ENCODE measurements around the gene SLC26A11. TPM values are rescaled to one million over a fixed set of nuclear protein-coding genes. Genes with fewer than 3 reads are reported as not detected.

Gene SLC26A11
- total and polyA plus RNA-seq, 12 donors, result 14.0 to 101 (median 50.5) TPM

- H3K27ac ChIP-seq, result peak overlapping the region; percentile 84 to 99 (median 98)
- peaks cover 23 to 42% of the 10 kb centered on the region in 2 donors for H3K4me1 ChIP-seq (replicated peaks in 1 of 2)
- TF ChIP-seq POLR2A (IDR thresholded peaks at IDR 0.05) (no peak), CTCF (IDR thresholded peaks at IDR 0.05) (no peak)
- H3K36me3 ChIP-seq (replicated peaks in 1 of 2), result peaks cover 0 to 10% of the 10 kb centered on the region in 2 donors
- 4 to 20% (median 6%) methylated on average over 7 to 45 of the region's 45 CpGs for WGBS, 4 donors
- no peaks in the 10 kb centered on the region for H3K27me3 ChIP-seq
- intact Hi-C loops (cut with DNase I), result no loop called here
- H3K4me3 ChIP-seq, result peak overlapping the region; percentile 63 to 97 (median 72)
- DNase-seq, result peak; percentile 51 to 77 (median 65)
- no peaks in the 10 kb centered on the region for H3K9me3 ChIP-seq (replicated peaks in 1 of 3)
Measured at GRCh38 chr17:80261159-80261894, 41.1 kb downstream of the SLC26A11 start.

GRCh38 chr17:80261895-80262279 lies 41.7 kb downstream of the SLC26A11 start:
- Histone ChIP-seq H3K36me3 (replicated peaks in 1 of 2) (peaks cover 0 to 14% of the 10 kb centered on the region in 2 donors), H3K9me3 (replicated peaks in 1 of 3) (no peaks in the 10 kb centered on the region), H3K27ac (peak overlapping the region; percentile 84 to 99 (median 98)), H3K27me3 (no peaks in the 10 kb centered on the region), H3K4me3 (peak overlapping the region in 2 of 4 donors; percentile 70 to 97), H3K4me1 (replicated peaks in 1 of 2) (peaks cover 23 to 42% of the 10 kb centered on the region in 2 donors)
- no peak for DNase-seq
- intact Hi-C loops (cut with DNase I), result no loop called here
- 45 to 63% (median 59%) methylated on average over 8 of the region's 8 CpGs for WGBS, 4 donors
- TF ChIP-seq POLR2A (IDR thresholded peaks at IDR 0.05) (no peak), CTCF (IDR thresholded peaks at IDR 0.05) (no peak)

- Histone ChIP-seq H3K27ac (peak overlapping the region; percentile 84 to 99 (median 98)), H3K27me3 (no peaks in the 10 kb centered on the region), H3K36me3 (replicated peaks in 1 of 2) (peaks cover 0 to 14% of the 10 kb centered on the region in 2 donors), H3K4me3 (peak overlapping the region in 2 of 4 donors; percentile 70 to 97), H3K4me1 (replicated peaks in 1 of 2) (peaks cover 23 to 42% of the 10 kb centered on the region in 2 donors), H3K9me3 (replicated peaks in 1 of 3) (no peaks in the 10 kb centered on the region)
- 39 to 44% (median 42%) methylated on average over 3 of the region's 3 CpGs; no CpG with 5 or more reads in 1 of the 4 donors for WGBS, 4 donors
- intact Hi-C loops (cut with DNase I), result no loop called here
- TF ChIP-seq CTCF (IDR thresholded peaks at IDR 0.05) (no peak), POLR2A (IDR thresholded peaks at IDR 0.05) (peak in 1 of 2 donors; percentile 5)
- DNase-seq, result no peak
Measured at GRCh38 chr17:80262291-80262690, 42.1 kb downstream of the SLC26A11 start.

- Histone ChIP-seq H3K4me1 (replicated peaks in 1 of 2) (peaks cover 23 to 42% of the 10 kb centered on the region in 2 donors), H3K4me3 (peak overlapping the region in 1 of 4 donors; percentile 97), H3K27ac (peak overlapping the region in 3 of 5 donors; percentile 98 to 99 (median 99)), H3K36me3 (replicated peaks in 1 of 2) (peaks cover 0 to 20% of the 10 kb centered on the region in 2 donors), H3K27me3 (no peaks in the 10 kb centered on the region), H3K9me3 (replicated peaks in 1 of 3) (no peaks in the 10 kb centered on the region)
- intact Hi-C loops (cut with DNase I), result no loop called here
- peak in 1 of 7 donors; percentile 62 for DNase-seq
- TF ChIP-seq CTCF (IDR thresholded peaks at IDR 0.05) (no peak), POLR2A (IDR thresholded peaks at IDR 0.05) (no peak)
- WGBS, 4 donors, result 63 to 83% (median 77%) methylated on average over 3 to 8 of the region's 8 CpGs; no CpG with 5 or more reads in 1 of the 4 donors
Measured at GRCh38 chr17:80262775-80263244, 42.6 kb downstream of the SLC26A11 start.
